C4-2B (cell line): ENCODE data around the gene GPR157.

Source experiments
- H3K27ac ChIP-seq: fragments of 450-650 bp; 2 replicates; pipeline ENCODE4 v1.5.1; 2017
- CTCF ChIP-seq: fragments of 450-650 bp; conservative IDR thresholded peaks from 2 replicates; pipeline ENCODE4 v1.5.1; 2017; ENCODE audit warnings: mild to moderate bottlenecking
- ZFX ChIP-seq: fragments of 450-650 bp; IDR thresholded peaks from 2 replicates; pipeline ENCODE4 v1.6.1; 2017

The GPR157 gene

DNA sequence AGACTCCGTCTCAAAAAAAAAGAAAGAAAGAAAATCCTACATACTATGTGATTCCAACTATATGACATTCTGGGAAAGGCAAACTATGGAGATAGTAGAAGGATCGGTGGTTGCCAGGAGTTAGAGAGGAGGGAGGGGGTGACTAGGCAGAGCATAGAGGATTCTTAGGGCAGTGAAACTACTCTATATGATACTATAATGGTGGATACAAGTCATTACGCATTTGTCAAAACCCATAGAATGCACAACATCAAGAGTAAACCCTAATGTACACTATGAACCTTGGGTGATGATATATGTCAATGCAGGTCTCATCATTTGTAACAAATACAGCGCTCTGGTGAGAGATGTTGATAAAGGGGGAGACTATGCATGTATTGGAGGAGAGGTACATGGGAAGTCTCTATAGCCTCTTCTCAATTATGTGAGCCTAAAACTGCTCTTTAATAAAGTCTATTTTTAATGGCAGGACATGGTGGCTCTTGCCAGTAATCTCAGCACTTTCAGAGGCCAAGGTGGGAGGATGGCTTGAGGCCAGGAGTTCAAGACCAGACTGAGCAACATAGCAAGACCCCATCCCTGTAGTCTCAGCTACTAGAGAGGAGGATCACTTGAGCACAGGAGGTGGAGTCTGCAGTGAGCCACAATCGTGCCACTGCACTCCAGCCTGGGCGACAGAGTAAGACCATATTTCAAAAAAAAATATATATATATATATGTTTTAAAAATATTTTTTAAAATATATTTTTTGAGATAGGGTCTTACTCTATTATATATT is 76.4 kb downstream of the GPR157 start:
- no peak overlapping the region for H3K27ac ChIP-seq
- TF ChIP-seq CTCF (no peak), ZFX (no peak)

DNA sequence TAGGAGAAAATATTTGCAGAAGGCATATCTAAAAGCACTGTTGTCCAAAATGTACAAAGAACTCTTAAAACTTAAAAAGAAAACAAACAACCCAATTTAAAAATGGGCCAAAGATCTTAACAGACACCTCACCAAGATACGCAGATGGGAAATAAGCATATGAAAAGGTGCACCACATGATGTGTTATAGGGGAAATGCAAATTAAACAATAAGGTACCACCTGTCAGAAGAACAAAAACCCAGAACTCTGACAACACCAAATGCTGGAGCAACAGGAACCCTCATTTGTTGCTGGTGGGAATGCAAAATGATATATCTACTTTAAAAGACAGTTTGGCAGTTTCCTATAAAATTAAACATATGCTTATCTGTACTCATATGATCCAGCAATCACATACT is 77.5 kb downstream of the GPR157 start:
- TF ChIP-seq ZFX (no peak), CTCF (no peak)
- H3K27ac ChIP-seq, result no peak overlapping the region

GRCh38 chr1:9050803-9051202 is 78.1 kb downstream of the GPR157 start:
- TF ChIP-seq CTCF (no peak), ZFX (no peak)
- H3K27ac ChIP-seq, result no peak overlapping the region
